Lower lobe of right lung (tissue), 2 donors: ENCODE data around the gene SSBP4. TPM values are rescaled to one million over a fixed set of nuclear protein-coding genes. Genes with fewer than 3 reads are reported as not detected.
A peak's percentile ranks its signal among the peaks of the same experiment; 100 is the strongest.
"Not testable (repeated sequence)": the region's sequence is repeated elsewhere in the genome, so short reads cannot be mapped to it uniquely, and the experiment has no call there.

Experiments used
- ATAC-seq, 2 donors: fragments of 200-7000 bp; cut with Tn5 transposase; one replicate each; pipeline ENCODE4 v1.9.1; 2020 to 2022; ENCODE audit warnings: mild to moderate bottlenecking in 2 of 2, moderate library complexity in 2 of 2
- DNase-seq: peaks from one replicate; pipeline ENCODE4 v3.0.0-alpha.2; 2020
- H3K27ac ChIP-seq: fragments of 200-600 bp; one replicate; pipeline ENCODE4 v1.8.0; 2022
- H3K27me3 ChIP-seq: fragments of 200-600 bp; one replicate; pipeline ENCODE4 v1.8.0; 2022; ENCODE audit warnings: low read depth
- H3K36me3 ChIP-seq: fragments of 200-600 bp; one replicate; pipeline ENCODE4 v1.8.0; 2022; ENCODE audit warnings: mild to moderate bottlenecking
- H3K4me1 ChIP-seq: fragments of 200-600 bp; one replicate; pipeline ENCODE4 v1.8.0; 2022
- H3K4me3 ChIP-seq: fragments of 200-600 bp; one replicate; pipeline ENCODE4 v1.8.0; 2022; ENCODE audit warnings: mild to moderate bottlenecking
- H3K9me3 ChIP-seq: fragments of 200-600 bp; one replicate; pipeline ENCODE4 v1.8.0; 2022
- CTCF ChIP-seq: fragments of 200-600 bp; IDR thresholded peaks from one replicate; pipeline ENCODE4 v1.8.0; 2022; ENCODE audit warnings: antibody characterized with exemption, mild to moderate bottlenecking
- intact Hi-C: fragments of 100-400 bp; cut with DNase I; formaldehyde crosslinking; loops from one replicate; pipeline ENCODE4 v1.11.0; 2022
- total RNA-seq: library from RNA; stranded (reverse); fragmentation: NEBNext Ultra II Directional; extraction: Animal tissue kit (Norgen Biotek cat#: 25700); gene quantifications from one replicate; pipeline ENCODE4 v1.2.1, GENCODE V29; 2021
- donor health status: DM: no; HTN: yes; CAD: no; lungs with severe emphysema.

The SSBP4 gene
- total RNA-seq, 1 donor from 2014 or later: 65.6 TPM

- Histone ChIP-seq H3K4me3 (no peak overlapping the region), H3K36me3 (no peaks in the 10 kb centered on the region), H3K27me3 (no peaks in the 10 kb centered on the region), H3K27ac (peak overlapping the region; percentile 70), H3K9me3 (no peaks in the 10 kb centered on the region), H3K4me1 (peaks cover 56% of the 10 kb centered on the region)
- no peak for ATAC-seq
- TF ChIP-seq CTCF: no peak
- intact Hi-C loops: no loop called here
- no peak for DNase-seq
These were observed 38.4 kb upstream of the SSBP4 start for GRCh38 chr19:18380843-18381242.

- not testable (repeated sequence) for H3K27ac ChIP-seq, H3K9me3 ChIP-seq
These were observed 35.6 kb upstream of the SSBP4 start for GRCh38 chr19:18383622-18384021.

GRCh38 chr19:18384775-18385174 is 34.4 kb upstream of the SSBP4 start:
- Histone ChIP-seq H3K27ac (no peak overlapping the region), H3K36me3 (peaks cover 3% of the 10 kb centered on the region), H3K4me3 (no peak overlapping the region), H3K4me1 (peaks cover 60% of the 10 kb centered on the region), H3K27me3 (no peaks in the 10 kb centered on the region), H3K9me3 (no peaks in the 10 kb centered on the region)
- ATAC-seq: no peak
- intact Hi-C loops: no loop called here
- no peak for DNase-seq
- no peak for TF ChIP-seq CTCF

More at GRCh38 chr19:18383622-18384021, 35.6 kb upstream of the SSBP4 start:
- H3K4me3 ChIP-seq, H3K27me3 ChIP-seq, DNase-seq, intact Hi-C loops, ATAC-seq, H3K36me3 ChIP-seq: not testable (repeated sequence)
- peaks cover 59% of the 10 kb centered on the region for H3K4me1 ChIP-seq

GRCh38 chr19:18385359-18385674 is 33.9 kb upstream of the SSBP4 start:
- TF ChIP-seq CTCF: no peak
- no peak overlapping the region for H3K4me3 ChIP-seq
- ATAC-seq (no peak), DNase-seq (no peak)
- no peaks in the 10 kb centered on the region for H3K27me3 ChIP-seq
- no peaks in the 10 kb centered on the region for H3K9me3 ChIP-seq
- intact Hi-C loops: no loop called here
- H3K27ac ChIP-seq: peak overlapping the region; percentile 55
- peaks cover 7% of the 10 kb centered on the region for H3K36me3 ChIP-seq
- H3K4me1 ChIP-seq: peaks cover 54% of the 10 kb centered on the region

GRCh38 chr19:18385675-18386542 is 33.3 kb upstream of the SSBP4 start, which contains the start of gene GDF15:
GDF15 (plus strand) TSS chr19:18386158; CDS start chr19:18386190, 32 bp downstream.
- H3K27me3 ChIP-seq: no peaks in the 10 kb centered on the region
- peak; percentile 88 for DNase-seq
- TF ChIP-seq CTCF: peak; percentile 65
- peak within 1 kb of the TSS; percentile 53 for H3K4me3 ChIP-seq
- peak; percentile 70 to 87 for ATAC-seq
- no peaks in the 10 kb centered on the region for H3K9me3 ChIP-seq
- H3K27ac ChIP-seq: peak within 1 kb of the TSS; percentile 55
- H3K36me3 ChIP-seq: peaks cover 7% of the 10 kb centered on the region
- intact Hi-C loops: no loop called here
- peaks cover 48% of the 10 kb centered on the region for H3K4me1 ChIP-seq

- Histone ChIP-seq H3K9me3 (no peaks in the 10 kb centered on the region), H3K27ac (peak overlapping the region; percentile 55), H3K36me3 (peaks cover 7% of the 10 kb centered on the region), H3K4me3 (peak overlapping the region; percentile 53), H3K27me3 (no peaks in the 10 kb centered on the region), H3K4me1 (peaks cover 44% of the 10 kb centered on the region)
- DNase-seq (no peak), ATAC-seq (no peak)
- intact Hi-C loops: no loop called here
- TF ChIP-seq CTCF: no peak
These were observed 32.5 kb upstream of the SSBP4 start for GRCh38 chr19:18386543-18387271.
